HL-60 (cell line): ENCODE measurements around the gene TTC28.

Experiments used
- DNase-seq, 2 experiments: peaks; one replicate each; pipeline ENCODE4 v3.0.0-alpha.2; 2010 to 2020; ENCODE audit warnings: low read depth in 1 of 2, low spot score in 1 of 2
- H3K27ac ChIP-seq: fragments of 250-450 bp; sonication (Bioruptor Pico); replicated peaks from 2 replicates; pipeline ENCODE4 v1.5.1; 2020; ENCODE audit warnings: mild to moderate bottlenecking, moderate library complexity
- H3K27me3 ChIP-seq: fragments of 250-450 bp; sonication (Bioruptor Pico); 2 replicates; pipeline ENCODE4 v1.5.1; 2021; ENCODE audit warnings: mild to moderate bottlenecking, moderate library complexity; ENCODE audit not compliant: insufficient read depth, poor library complexity, severe bottlenecking
- H3K4me3 ChIP-seq: replicated peaks from 2 replicates; pipeline ENCODE4 v1.5.1; 2011; ENCODE audit warnings: mild to moderate bottlenecking, control low read depth, low read length; ENCODE audit not compliant: insufficient read depth
- GABPA ChIP-seq: IDR thresholded peaks from 2 replicates; pipeline ENCODE4 v1.6.1; 2012; ENCODE audit warnings: low read depth
- POLR2AphosphoS5 ChIP-seq: IDR thresholded peaks from 2 replicates; pipeline ENCODE4 v1.6.1; 2012; ENCODE audit warnings: low read depth
- REST ChIP-seq: IDR thresholded peaks from 2 replicates; pipeline ENCODE4 v1.6.1; 2012; ENCODE audit warnings: low read depth; ENCODE audit not compliant: insufficient replicate concordance
- SPI1 ChIP-seq: IDR thresholded peaks from 2 replicates; pipeline ENCODE4 v1.6.1; 2012; ENCODE audit warnings: low read depth, mild to moderate bottlenecking, borderline replicate concordance
- TF ChIP-seq, protein P1 (sequence below): IDR thresholded peaks from one replicate; pipeline ENCODE4 v1.5.1; 2011; ENCODE audit warnings: low read length, control low read depth, inconsistent platforms; ENCODE audit not compliant: insufficient read depth

The TTC28 gene

DNA sequence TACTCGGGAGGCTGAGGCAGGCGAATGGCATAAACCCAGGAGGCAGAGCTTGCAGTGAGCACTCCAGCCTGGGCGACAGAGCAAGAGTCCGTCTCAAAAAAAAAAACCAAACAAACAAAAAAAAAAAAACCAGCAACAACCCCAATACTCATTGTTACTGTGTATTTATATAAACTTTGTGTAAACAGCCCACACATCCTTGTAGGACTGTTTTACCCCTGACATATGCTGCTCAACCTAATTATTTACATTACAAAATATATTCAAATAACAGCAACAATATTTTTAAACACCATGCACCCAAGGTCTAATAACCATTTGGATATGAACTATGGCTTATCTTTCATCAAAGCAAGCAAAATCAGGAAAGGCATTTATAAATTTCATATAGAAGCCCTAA is 284.1 kb downstream of the TTC28 start:
- no peak for TF ChIP-seq REST
- no peak for TF ChIP-seq SPI1
- Histone ChIP-seq H3K27ac (no peak overlapping the region), H3K27me3 (no peaks in the 10 kb centered on the region), H3K4me3 (no peak overlapping the region)
- no peak for DNase-seq

- no peak for TF ChIP-seq POLR2AphosphoS5
- no peak for TF ChIP-seq SPI1
- TF ChIP-seq REST = no peak
- TF ChIP-seq, protein P1, sequence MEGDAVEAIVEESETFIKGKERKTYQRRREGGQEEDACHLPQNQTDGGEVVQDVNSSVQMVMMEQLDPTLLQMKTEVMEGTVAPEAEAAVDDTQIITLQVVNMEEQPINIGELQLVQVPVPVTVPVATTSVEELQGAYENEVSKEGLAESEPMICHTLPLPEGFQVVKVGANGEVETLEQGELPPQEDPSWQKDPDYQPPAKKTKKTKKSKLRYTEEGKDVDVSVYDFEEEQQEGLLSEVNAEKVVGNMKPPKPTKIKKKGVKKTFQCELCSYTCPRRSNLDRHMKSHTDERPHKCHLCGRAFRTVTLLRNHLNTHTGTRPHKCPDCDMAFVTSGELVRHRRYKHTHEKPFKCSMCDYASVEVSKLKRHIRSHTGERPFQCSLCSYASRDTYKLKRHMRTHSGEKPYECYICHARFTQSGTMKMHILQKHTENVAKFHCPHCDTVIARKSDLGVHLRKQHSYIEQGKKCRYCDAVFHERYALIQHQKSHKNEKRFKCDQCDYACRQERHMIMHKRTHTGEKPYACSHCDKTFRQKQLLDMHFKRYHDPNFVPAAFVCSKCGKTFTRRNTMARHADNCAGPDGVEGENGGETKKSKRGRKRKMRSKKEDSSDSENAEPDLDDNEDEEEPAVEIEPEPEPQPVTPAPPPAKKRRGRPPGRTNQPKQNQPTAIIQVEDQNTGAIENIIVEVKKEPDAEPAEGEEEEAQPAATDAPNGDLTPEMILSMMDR = no peak
- no peak for TF ChIP-seq GABPA
- Histone ChIP-seq H3K27ac (no peak overlapping the region), H3K4me3 (no peak overlapping the region), H3K27me3 (no peaks in the 10 kb centered on the region)
- no peak for DNase-seq
Observed at GRCh38 chr22:28394513-28395110, 285.0 kb downstream of the TTC28 start.

GRCh38 chr22:28381429-28382167 is 298.0 kb downstream of the TTC28 start:
- no peak overlapping the region for H3K27ac ChIP-seq
- no peaks in the 10 kb centered on the region for H3K27me3 ChIP-seq
- TF ChIP-seq, protein P1 = no peak
- TF ChIP-seq GABPA (no peak), SPI1 (no peak), REST (no peak)
- no peak for DNase-seq
- H3K4me3 ChIP-seq = no peak overlapping the region
